Measurements from ENCODE around the gene SCGB2B2. TPM values are rescaled to one million over a fixed set of nuclear protein-coding genes. Genes with fewer than 3 reads are reported as not detected.

SCGB2B2 gene
- polyA plus RNA-seq, 1 experiment: not detected

GRCh38 chr19:34678085-34678412 lies 1.1 kb upstream of the SCGB2B2 start:
- ChIA-PET POLR2A (no interaction called here), CTCF (no interaction called here)
- TF ChIP-seq CTCF (IDR thresholded peaks at IDR 0.05; ENCODE audit: insufficient read depth, low read depth, low read length): no peak
- DNase-seq (ENCODE audit: low read depth): no peak
- no peaks in the 10 kb centered on the region for H3K27me3 ChIP-seq (ENCODE audit: control insufficient read depth, insufficient read depth, low read length)
- H3K4me3 ChIP-seq (ENCODE audit: low read depth, low read length): peak overlapping the region; percentile 79
- H3K36me3 ChIP-seq (ENCODE audit: control insufficient read depth, insufficient read depth, low read length): peaks cover 10% of the 10 kb centered on the region

- POLR2A ChIA-PET: no interaction called here
- TF ChIP-seq CTCF (IDR thresholded peaks at IDR 0.05; ENCODE audit: insufficient read depth, low read depth, low read length): no peak
- Histone ChIP-seq H3K27me3 (ENCODE audit: control insufficient read depth, insufficient read depth, low read length) (no peaks in the 10 kb centered on the region), H3K4me3 (ENCODE audit: low read depth, low read length) (peak within 1 kb of the TSS; percentile 79), H3K36me3 (ENCODE audit: control insufficient read depth, insufficient read depth, low read length) (peaks cover 10% of the 10 kb centered on the region)
- DNase-seq (ENCODE audit: low read depth): peak; percentile 86
- CTCF ChIA-PET: no interaction called here
Measured at GRCh38 chr19:34677386-34678084, 576 bp upstream of the SCGB2B2 start, which contains the start of gene ZNF302. TSS of gene ZNF302 (plus strand) at chr19:34677678. CDS start at chr19:34678805, 1,127 bp downstream.

GRCh38 chr19:34675919-34676318 lies 1.0 kb downstream of the SCGB2B2 start:
- ChIA-PET POLR2A (no interaction called here), CTCF (interaction anchor here (1.0 kb wide), 1 partner anchor 36 kb away, joined by 3 read pairs; no protein-coding TSS in a partner anchor)
- no peak for DNase-seq (ENCODE audit: low read depth)
- Histone ChIP-seq H3K4me3 (ENCODE audit: low read depth, low read length) (no peak overlapping the region), H3K27me3 (ENCODE audit: control insufficient read depth, insufficient read depth, low read length) (no peaks in the 10 kb centered on the region), H3K36me3 (ENCODE audit: control insufficient read depth, insufficient read depth, low read length) (peaks cover 6% of the 10 kb centered on the region)
- no peak for TF ChIP-seq CTCF (IDR thresholded peaks at IDR 0.05; ENCODE audit: insufficient read depth, low read depth, low read length)

GRCh38 chr19:34675250-34675649 lies 1.7 kb downstream of the SCGB2B2 start:
- ChIA-PET POLR2A (no interaction called here), CTCF (no interaction called here)
- Histone ChIP-seq H3K27me3 (ENCODE audit: control insufficient read depth, insufficient read depth, low read length) (no peaks in the 10 kb centered on the region), H3K4me3 (ENCODE audit: low read depth, low read length) (no peak overlapping the region), H3K36me3 (ENCODE audit: control insufficient read depth, insufficient read depth, low read length) (peaks cover 6% of the 10 kb centered on the region)
- no peak for TF ChIP-seq CTCF (IDR thresholded peaks at IDR 0.05; ENCODE audit: insufficient read depth, low read depth, low read length)
- DNase-seq (ENCODE audit: low read depth): no peak

GRCh38 chr19:34673590-34673989 lies 3.4 kb downstream of the SCGB2B2 start:
- Histone ChIP-seq H3K36me3 (ENCODE audit: control insufficient read depth, insufficient read depth, low read length) (no peaks in the 10 kb centered on the region), H3K27me3 (ENCODE audit: control insufficient read depth, insufficient read depth, low read length) (no peaks in the 10 kb centered on the region), H3K4me3 (ENCODE audit: low read depth, low read length) (no peak overlapping the region)
- ChIA-PET POLR2A (no interaction called here), CTCF (no interaction called here)
- no peak for DNase-seq (ENCODE audit: low read depth)
- TF ChIP-seq CTCF (IDR thresholded peaks at IDR 0.05; ENCODE audit: insufficient read depth, low read depth, low read length): no peak

Data from BJ (cell line).